Naive thymus-derived CD4-positive, alpha-beta T cell (primary cell): Measurements from ENCODE around the gene RHOV. TPM values are rescaled to one million over a fixed set of nuclear protein-coding genes. Genes with fewer than 3 reads are reported as not detected.

Source experiments
- ATAC-seq: fragments of 150-1000 bp; cut with Tn5 transposase; 2 replicates; pipeline ENCODE4 v1.10.0; 2021; ENCODE audit warnings: mild to moderate bottlenecking, moderate library complexity
- CTCF ChIA-PET: fragments of 350-600 bp; sonication (Branson Sonifier 250); formaldehyde crosslinking; loops from one replicate; lab custom pipeline; 2021; ENCODE audit warnings: antibody characterized with exemption; lab: Charles Lee
- POLR2A ChIA-PET: fragments of 350-600 bp; sonication (Branson Sonifier 250); formaldehyde crosslinking; loops from one replicate; lab custom pipeline; 2021; ENCODE audit warnings: antibody characterized with exemption, inconsistent platforms; lab: Charles Lee
- DNase-seq, 9 donors: peaks; one replicate each; pipeline versions ENCODE4 v3.0.0 to v3.0.0-alpha.2; 2020 to 2022; ENCODE audit warnings: mixed read lengths in 1 of 9
- H3K27ac ChIP-seq: one replicate; pipeline ENCODE4 v1.7.0; 2013; ENCODE audit warnings: mild to moderate bottlenecking, low read depth, low read length, moderate library complexity
- H3K27me3 ChIP-seq, 2 donors: one replicate each; pipeline ENCODE4 v1.7.0; 2013; ENCODE audit warnings: low read length in 2 of 2, mild to moderate bottlenecking in 2 of 2, moderate library complexity in 2 of 2; ENCODE audit not compliant: control insufficient read depth in 2 of 2, insufficient read depth in 2 of 2
- H3K36me3 ChIP-seq, 3 experiments: 1 replicate in 2 of 3; 2 replicates in 1 of 3; pipeline ENCODE4 v1.7.0; 2013; ENCODE audit warnings: low read length in 3 of 3, mild to moderate bottlenecking in 3 of 3, moderate library complexity in 1 of 3; ENCODE audit not compliant: insufficient read depth in 3 of 3, control insufficient read depth in 2 of 3
- H3K4me1 ChIP-seq, 2 donors: one replicate each; pipeline ENCODE4 v1.7.0; 2013; ENCODE audit warnings: low read length in 2 of 2, mild to moderate bottlenecking in 2 of 2, moderate library complexity in 1 of 2; ENCODE audit not compliant: control insufficient read depth in 2 of 2, insufficient read depth in 2 of 2
- H3K4me3 ChIP-seq: 2 replicates; pipeline ENCODE4 v1.7.0; 2013; ENCODE audit warnings: mild to moderate bottlenecking, low read length
- H3K9me3 ChIP-seq, 3 experiments: 1 replicate in 2 of 3; 2 replicates in 1 of 3; pipeline ENCODE4 v1.7.0; 2013; ENCODE audit warnings: low read length in 3 of 3; ENCODE audit not compliant: control insufficient read depth in 2 of 3
- H3K27ac Mint-ChIP-seq, 9 donors: one replicate each; pipeline ENCODE4 v1.8.0; 2020 to 2022; ENCODE audit warnings: mixed read lengths in 9 of 9, mild to moderate bottlenecking in 8 of 9, moderate library complexity in 5 of 9, inconsistent platforms in 2 of 9
- H3K27me3 Mint-ChIP-seq, 5 donors: one replicate each; pipeline ENCODE4 v1.8.0; 2021 to 2022; ENCODE audit warnings: mixed read lengths in 5 of 5, mild to moderate bottlenecking in 1 of 5
- H3K36me3 Mint-ChIP-seq, 5 donors: one replicate each; pipeline ENCODE4 v1.8.0; 2020 to 2022; ENCODE audit warnings: mixed read lengths in 5 of 5, mild to moderate bottlenecking in 3 of 5, inconsistent platforms in 1 of 5
- H3K4me1 Mint-ChIP-seq, 7 donors: one replicate each; pipeline ENCODE4 v1.8.0; 2020 to 2022; ENCODE audit warnings: mixed read lengths in 7 of 7, mild to moderate bottlenecking in 3 of 7, inconsistent platforms in 1 of 7
- H3K4me3 Mint-ChIP-seq, 10 donors: one replicate each; pipeline ENCODE4 v1.8.0; 2020 to 2022; ENCODE audit warnings: mild to moderate bottlenecking in 10 of 10, mixed read lengths in 10 of 10, moderate library complexity in 6 of 10, inconsistent platforms in 2 of 10
- H3K9me3 Mint-ChIP-seq, 11 donors: one replicate each; pipeline ENCODE4 v1.8.0; 2020 to 2022; ENCODE audit warnings: mixed read lengths in 11 of 11, mild to moderate bottlenecking in 4 of 11, inconsistent platforms in 1 of 11, moderate library complexity in 1 of 11
- intact Hi-C, 2 donors: fragments of 100-400 bp; cut with micrococcal nuclease; formaldehyde crosslinking; loops; one replicate each; pipeline ENCODE4 v1.15.1; 2023
- polyA plus RNA-seq, 2 donors: library from polyadenylated mRNA; unstranded; fragments of 300-500 nt; fragmentation: Illumina TruSeq; gene quantifications; one replicate each; pipeline ENCODE4 v1.2.3, GENCODE V29; 2021
- total RNA-seq, 6 experiments: library from RNA in 5 of 6; stranded (reverse) in 5 of 6; gene quantifications; 1 replicate in 5 of 6; 2 replicates in 1 of 6; pipeline ENCODE4 v1.2.3 and lab custom pipeline; 2021 to 2026

The RHOV gene
- total and polyA plus RNA-seq, 7 experiments from 2014 or later, result 0.39 TPM; not detected in 6

DNA sequence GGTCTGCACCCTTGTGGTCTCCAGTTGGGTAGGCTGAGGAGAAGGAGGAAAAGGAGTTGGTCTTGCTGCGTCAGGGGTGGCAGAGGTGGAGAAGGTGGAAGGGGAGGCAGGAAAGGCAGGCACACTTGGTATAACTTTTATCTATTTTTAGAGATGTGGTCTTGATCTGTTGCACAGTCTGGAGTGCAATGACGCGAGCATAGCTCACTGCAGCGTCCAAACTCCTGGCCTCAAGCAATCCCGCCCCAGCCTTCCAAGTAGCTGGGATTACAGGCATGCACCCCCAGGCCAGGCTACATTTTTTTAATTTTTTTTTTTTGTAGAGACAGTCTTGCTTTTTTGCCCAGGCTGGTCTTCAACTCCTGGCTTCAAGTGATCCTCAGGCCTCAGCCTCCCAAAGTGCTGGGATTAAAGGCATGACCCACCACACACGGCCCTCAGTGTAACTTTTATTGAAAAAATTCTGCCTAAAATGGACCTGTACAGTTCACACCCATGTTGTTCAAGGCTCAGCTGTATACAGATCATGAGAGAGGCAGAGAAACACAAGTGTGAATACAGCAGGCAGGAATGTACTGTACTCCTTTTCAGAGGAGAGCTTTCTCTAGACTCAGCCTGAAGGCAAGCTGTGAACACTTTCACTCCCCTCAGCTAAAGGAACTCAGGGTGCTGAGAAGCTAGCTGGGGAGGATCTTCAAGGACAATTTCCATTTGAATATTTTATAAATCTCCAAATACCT is 2.1 kb upstream of the RHOV start:
- POLR2A ChIA-PET, result no interaction called here
- ATAC-seq, result no peak
- intact Hi-C loops, result no loop called here
- no peak overlapping the region for H3K4me3 Mint-ChIP-seq
- H3K9me3 Mint-ChIP-seq, result no peaks in the 10 kb centered on the region
- Histone ChIP-seq H3K27ac (no peak overlapping the region), H3K4me1 (peaks cover 0 to 6% of the 10 kb centered on the region in 2 donors), H3K4me3 (no peak overlapping the region), H3K36me3 (no peaks in the 10 kb centered on the region), H3K27me3 (no peaks in the 10 kb centered on the region), H3K9me3 (no peaks in the 10 kb centered on the region)
- peaks cover 0 to 2% (median 0%) of the 10 kb centered on the region in 5 donors for H3K36me3 Mint-ChIP-seq
- H3K4me1 Mint-ChIP-seq, result peaks cover 4 to 30% (median 5%) of the 10 kb centered on the region in 7 donors
- peaks cover 0 to 16% (median 6%) of the 10 kb centered on the region in 5 donors for H3K27me3 Mint-ChIP-seq
- H3K27ac Mint-ChIP-seq, result no peak overlapping the region
- CTCF ChIA-PET, result interaction anchor here (1.0 to 7.3 kb wide), 3 partner anchors 14 to 19 kb away, joined by 3 to 47 read pairs (median 4); no protein-coding TSS in a partner anchor
- no peak for DNase-seq

DNA sequence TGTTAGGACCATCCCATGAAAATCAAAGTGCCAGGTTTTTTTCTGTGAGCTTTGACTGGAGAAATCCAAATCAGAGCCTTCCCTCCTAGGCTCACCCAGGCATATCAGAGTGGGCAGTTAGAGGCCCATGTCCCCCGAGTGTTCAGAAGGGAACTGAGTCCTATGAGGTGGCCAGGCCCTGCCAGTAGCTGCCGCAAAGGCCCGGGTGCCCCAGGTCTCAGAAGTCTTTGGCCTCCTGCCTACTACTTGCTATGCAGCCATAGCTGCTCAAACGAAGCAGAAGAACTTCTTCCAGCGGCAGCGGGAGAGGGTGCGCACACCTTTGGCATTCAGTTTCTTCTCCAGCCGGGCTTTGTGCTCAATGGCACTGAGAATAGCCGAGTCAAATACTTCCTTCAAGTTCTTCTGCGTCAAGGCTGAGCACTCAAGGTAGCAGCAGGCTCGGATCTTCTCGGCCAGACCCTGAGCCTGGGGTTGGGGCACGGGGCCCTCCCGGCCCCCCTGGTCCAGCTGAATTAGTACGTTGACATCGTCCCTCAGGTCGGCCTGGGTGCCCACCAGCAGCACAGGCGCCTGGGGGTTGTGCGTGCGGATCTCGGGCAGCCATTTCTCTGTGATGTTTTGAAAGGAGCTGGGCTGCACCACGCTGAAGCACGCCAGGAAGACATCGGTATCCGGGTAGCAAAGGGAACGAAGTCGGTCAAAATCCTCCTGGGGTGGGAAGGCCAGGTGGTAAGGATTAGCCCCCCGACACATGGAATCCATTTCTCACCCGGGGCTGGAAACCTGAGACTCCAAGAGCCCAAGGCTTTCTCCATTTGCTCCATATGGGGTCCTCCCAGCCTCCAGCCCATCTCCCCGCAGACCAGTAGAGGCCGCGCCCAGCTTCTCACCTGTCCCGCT is 992 bp downstream of the RHOV start:
- peak overlapping the region; percentile 53 for H3K4me3 ChIP-seq
- H3K9me3 ChIP-seq, result no peaks in the 10 kb centered on the region
- intact Hi-C loops, result loop anchor here in 1 of 2 donors (1.0 kb wide), 1 partner anchor 21 kb away; the partner anchor contains the start of gene VPS18
- H3K36me3 ChIP-seq, result no peaks in the 10 kb centered on the region
- H3K27ac ChIP-seq, result no peak overlapping the region
- no peaks in the 10 kb centered on the region for H3K27me3 ChIP-seq
- H3K4me1 ChIP-seq, result peaks cover 0 to 6% of the 10 kb centered on the region in 2 donors
- peak overlapping the region in 1 of 9 donors; percentile 56 for H3K27ac Mint-ChIP-seq
- no peak for DNase-seq
- H3K27me3 Mint-ChIP-seq, result peaks cover 0 to 16% (median 6%) of the 10 kb centered on the region in 5 donors
- ChIA-PET POLR2A (no interaction called here), CTCF (interaction anchor here (0.6 to 7.3 kb wide), 4 partner anchors 16 to 21 kb away, joined by 3 to 47 read pairs (median 5); partner anchors contain the start of gene VPS18)
- no peaks in the 10 kb centered on the region for H3K9me3 Mint-ChIP-seq
- peak overlapping the region; percentile 54 to 88 (median 80) for H3K4me3 Mint-ChIP-seq
- peaks cover 4 to 18% (median 5%) of the 10 kb centered on the region in 7 donors for H3K4me1 Mint-ChIP-seq
- ATAC-seq, result no peak
- peaks cover 0 to 2% (median 0%) of the 10 kb centered on the region in 5 donors for H3K36me3 Mint-ChIP-seq

DNA sequence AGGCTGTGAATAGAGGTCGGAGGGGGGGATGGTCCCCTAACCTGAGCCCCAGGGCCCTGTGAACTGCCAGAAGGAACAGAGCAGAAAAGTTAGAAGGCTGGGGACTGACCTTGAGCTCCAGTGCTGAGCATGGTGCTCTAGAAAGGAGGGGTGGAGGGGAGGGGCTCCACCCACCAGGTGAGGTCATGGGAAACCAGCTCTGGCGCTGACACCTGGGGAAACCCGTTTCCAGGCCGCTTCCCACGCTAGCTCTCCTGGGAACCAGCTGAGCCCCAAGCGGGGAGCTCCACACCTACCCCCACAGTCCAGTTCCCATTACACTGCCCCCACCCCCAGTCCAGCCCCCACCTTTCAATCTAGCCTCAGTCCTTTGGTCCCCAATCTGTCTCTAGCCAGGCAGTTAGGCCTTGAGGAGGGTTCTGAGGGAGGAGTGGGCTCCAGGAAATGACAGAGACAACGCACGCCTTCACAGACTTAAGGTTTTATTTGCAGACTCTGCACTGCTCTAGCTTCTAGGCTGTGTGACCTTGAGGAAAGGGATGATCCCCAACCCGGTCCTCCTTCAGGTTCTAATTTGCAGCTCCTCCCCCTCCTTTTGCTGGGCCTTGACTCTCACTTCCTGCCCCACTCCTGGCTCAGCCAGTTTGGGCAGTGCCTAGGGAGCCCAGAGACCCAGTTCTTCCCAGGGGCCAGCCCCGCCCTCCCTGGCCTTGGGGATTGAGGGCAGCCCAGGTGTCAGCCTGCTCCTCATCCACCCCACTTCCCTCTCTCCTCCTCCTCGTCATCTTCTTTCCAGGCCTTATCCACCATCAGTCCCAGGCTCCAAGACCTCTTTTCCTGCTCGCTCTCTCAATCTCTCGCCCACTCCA is 2.1 kb downstream of the RHOV start:
- POLR2A ChIA-PET, result no interaction called here
- no peak overlapping the region for H3K27ac ChIP-seq

DNA sequence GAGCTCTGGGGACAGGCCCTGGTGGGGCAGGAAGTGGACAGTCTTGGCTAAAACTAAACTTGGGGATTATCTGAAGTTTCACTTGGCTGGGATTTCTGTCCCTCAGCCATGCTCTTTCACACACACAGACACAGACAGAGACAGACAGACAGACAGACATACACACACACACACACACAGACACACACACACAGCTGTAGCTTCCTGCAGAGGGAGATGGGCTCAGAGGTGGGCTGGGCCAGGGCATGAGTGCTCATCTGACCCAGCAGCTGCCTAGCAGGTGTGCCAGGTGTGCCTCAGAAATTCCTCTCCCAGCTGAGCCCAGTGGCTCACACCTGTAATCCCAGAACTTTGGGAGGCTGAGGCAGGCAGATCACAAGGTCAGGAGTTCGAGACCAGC is 3.3 kb downstream of the RHOV start:
- no peaks in the 10 kb centered on the region for H3K27me3 ChIP-seq
- H3K9me3 Mint-ChIP-seq, result no peaks in the 10 kb centered on the region
- no peak for ATAC-seq
- H3K4me1 ChIP-seq, result peaks cover 0 to 6% of the 10 kb centered on the region in 2 donors
- H3K4me3 ChIP-seq, result no peak overlapping the region
- ChIA-PET POLR2A (no interaction called here), CTCF (interaction anchor here (7.3 kb wide), 1 partner anchor 13 kb away, joined by 47 read pairs; no protein-coding TSS in a partner anchor)
- no peak overlapping the region for H3K27ac ChIP-seq
- peaks cover 4 to 18% (median 5%) of the 10 kb centered on the region in 7 donors for H3K4me1 Mint-ChIP-seq
- no peak overlapping the region for H3K4me3 Mint-ChIP-seq
- H3K36me3 ChIP-seq, result no peaks in the 10 kb centered on the region
- H3K27me3 Mint-ChIP-seq, result peaks cover 0 to 22% (median 6%) of the 10 kb centered on the region in 5 donors
- H3K36me3 Mint-ChIP-seq, result peaks cover 0 to 2% (median 0%) of the 10 kb centered on the region in 5 donors
- H3K27ac Mint-ChIP-seq, result no peak overlapping the region
- no peaks in the 10 kb centered on the region for H3K9me3 ChIP-seq
- DNase-seq, result no peak
- intact Hi-C loops, result no loop called here

More for the DNA sequence above, 2.1 kb downstream of the RHOV start:
- Histone ChIP-seq H3K36me3 (no peaks in the 10 kb centered on the region), H3K4me3 (no peak overlapping the region), H3K27me3 (no peaks in the 10 kb centered on the region), H3K4me1 (peaks cover 0 to 6% of the 10 kb centered on the region in 2 donors), H3K9me3 (no peaks in the 10 kb centered on the region)
- CTCF ChIA-PET, result interaction anchor here (0.7 to 7.3 kb wide), 3 partner anchors 15 to 204 kb away, joined by 3 to 47 read pairs (median 7); partner anchors contain the start of gene VPS18
- Mint-ChIP-seq H3K9me3 (no peaks in the 10 kb centered on the region), H3K27me3 (peaks cover 0 to 18% (median 6%) of the 10 kb centered on the region in 5 donors), H3K27ac (peak overlapping the region in 1 of 9 donors; percentile 56), H3K4me3 (peak overlapping the region in 6 of 10 donors; percentile 12 to 65 (median 26)), H3K4me1 (peaks cover 4 to 18% (median 5%) of the 10 kb centered on the region in 7 donors), H3K36me3 (peaks cover 0 to 2% (median 0%) of the 10 kb centered on the region in 5 donors)
- intact Hi-C loops, result no loop called here
- DNase-seq (no peak), ATAC-seq (no peak)

DNA sequence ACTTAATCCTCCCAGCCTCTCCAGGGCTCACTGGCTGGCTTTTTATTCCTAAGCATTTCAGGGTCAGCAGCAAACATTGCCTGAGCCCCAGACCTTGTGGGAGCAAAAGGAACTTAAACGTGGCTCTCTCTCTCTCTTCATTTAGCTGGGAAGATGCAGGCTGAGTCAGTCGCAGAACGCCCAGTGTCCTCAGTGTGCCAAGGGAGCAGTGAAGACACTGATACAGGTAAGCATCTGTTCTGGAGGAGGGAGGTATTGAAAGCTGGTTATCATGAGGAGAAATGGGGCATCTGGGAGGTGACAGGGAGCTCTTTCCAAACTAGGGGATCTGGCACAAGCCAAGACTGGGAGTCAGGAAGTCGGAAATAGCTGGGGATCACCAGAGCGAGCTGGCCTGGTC is 4.3 kb downstream of the RHOV start:
- Mint-ChIP-seq H3K4me3 (no peak overlapping the region), H3K27ac (peak overlapping the region in 1 of 9 donors; percentile 20), H3K36me3 (peaks cover 0 to 2% (median 0%) of the 10 kb centered on the region in 5 donors), H3K4me1 (peaks cover 4 to 18% (median 5%) of the 10 kb centered on the region in 7 donors), H3K27me3 (peaks cover 0 to 22% (median 6%) of the 10 kb centered on the region in 5 donors), H3K9me3 (no peaks in the 10 kb centered on the region)
- POLR2A ChIA-PET, result no interaction called here
- ATAC-seq (no peak), DNase-seq (no peak)
- no peaks in the 10 kb centered on the region for H3K36me3 ChIP-seq
- no peak overlapping the region for H3K27ac ChIP-seq
- no peaks in the 10 kb centered on the region for H3K9me3 ChIP-seq
- intact Hi-C loops, result no loop called here
- no peak overlapping the region for H3K4me3 ChIP-seq
- H3K4me1 ChIP-seq, result peaks cover 0 to 6% of the 10 kb centered on the region in 2 donors
- H3K27me3 ChIP-seq, result no peaks in the 10 kb centered on the region
- CTCF ChIA-PET, result interaction anchor here (7.3 kb wide), 1 partner anchor 12 kb away, joined by 47 read pairs; no protein-coding TSS in a partner anchor
